SK-N-SH treated with all-trans-retinoic acid at 6 μM for 48 hours (cell line): Measurements from ENCODE around the gene SLC27A5.

Experiments
- ATAC-seq: fragments of 200-7000 bp; cut with Tn5 transposase; 3 replicates; pipeline ENCODE4 v1.9.1; 2020; ENCODE audit warnings: mild to moderate bottlenecking, moderate library complexity
- CSDC2 ChIP-seq: fragments of 250-450 bp; sonication (Bioruptor Pico); IDR thresholded peaks from 2 replicates; pipeline ENCODE4 v1.5.0; 2020; ENCODE audit warnings: mild to moderate bottlenecking, moderate library complexity
- GLIS3 ChIP-seq: fragments of 250-450 bp; sonication (Bioruptor Pico); IDR thresholded peaks from 2 replicates; pipeline ENCODE4 v1.5.0; 2020; ENCODE audit warnings: mild to moderate bottlenecking, moderate library complexity
- ISL1 ChIP-seq: fragments of 250-450 bp; sonication (Bioruptor Pico); IDR thresholded peaks from 2 replicates; pipeline ENCODE4 v2.1.2; 2022; ENCODE audit warnings: mild to moderate bottlenecking, moderate library complexity
- OSR1 ChIP-seq: fragments of 250-450 bp; sonication (Bioruptor Pico); IDR thresholded peaks from 2 replicates; pipeline ENCODE4 v1.8.0; 2022; ENCODE audit warnings: moderate library complexity, mild to moderate bottlenecking, inconsistent platforms
- PPARA ChIP-seq: fragments of 250-450 bp; sonication (Bioruptor Pico); IDR thresholded peaks from 2 replicates; pipeline ENCODE4 v1.5.0; 2020; ENCODE audit warnings: mild to moderate bottlenecking, borderline replicate concordance
- RARB ChIP-seq: fragments of 250-450 bp; sonication (Bioruptor Pico); IDR thresholded peaks from 2 replicates; pipeline ENCODE4 v1.8.0; 2021; ENCODE audit warnings: mild to moderate bottlenecking, moderate library complexity
- SNAI2 ChIP-seq: fragments of 250-450 bp; sonication (Bioruptor Pico); IDR thresholded peaks from 2 replicates; pipeline ENCODE4 v1.5.0; 2020; ENCODE audit warnings: mild to moderate bottlenecking, moderate library complexity
- ZC3H10 ChIP-seq: fragments of 250-450 bp; sonication (Bioruptor Pico); IDR thresholded peaks from 2 replicates; pipeline ENCODE4 v1.5.1; 2021; ENCODE audit warnings: mild to moderate bottlenecking, moderate library complexity
- ZFP3 ChIP-seq: fragments of 250-450 bp; sonication (Bioruptor Pico); IDR thresholded peaks from 2 replicates; pipeline ENCODE4 v1.5.0; 2020; ENCODE audit warnings: mild to moderate bottlenecking, moderate library complexity
- ZNF565 ChIP-seq: fragments of 450-650 bp; formaldehyde crosslinking; conservative IDR thresholded peaks from 2 replicates; pipeline ENCODE4 v1.5.0; 2020; ENCODE audit warnings: low read depth, mild to moderate bottlenecking, moderate library complexity
- ZNF70 ChIP-seq: fragments of 450-650 bp; formaldehyde crosslinking; IDR thresholded peaks from 2 replicates; pipeline ENCODE4 v1.5.0; 2020; ENCODE audit warnings: mild to moderate bottlenecking, moderate library complexity
- ZNF8 ChIP-seq: fragments of 450-650 bp; formaldehyde crosslinking; IDR thresholded peaks from 2 replicates; pipeline ENCODE4 v1.5.0; 2020; ENCODE audit warnings: mild to moderate bottlenecking, moderate library complexity
- TF ChIP-seq, protein P1 (sequence below): fragments of 250-450 bp; sonication (Bioruptor Pico); IDR thresholded peaks from 2 replicates; pipeline ENCODE4 v1.5.1; 2020; ENCODE audit warnings: low read depth, mild to moderate bottlenecking, moderate library complexity
- TF ChIP-seq, protein P2 (sequence below): fragments of 250-450 bp; sonication (Bioruptor Pico); IDR thresholded peaks from 2 replicates; pipeline ENCODE4 v1.5.0; 2020; ENCODE audit warnings: mild to moderate bottlenecking, moderate library complexity
- TF ChIP-seq, protein P3 (sequence below): fragments of 250-450 bp; sonication (Bioruptor Pico); IDR thresholded peaks from 2 replicates; pipeline ENCODE4 v1.8.0; 2020; ENCODE audit warnings: mild to moderate bottlenecking, moderate library complexity, borderline replicate concordance
- TF ChIP-seq, protein P4 (sequence below): fragments of 250-450 bp; sonication (Bioruptor Pico); IDR thresholded peaks from 2 replicates; pipeline ENCODE4 v1.8.0; 2021; ENCODE audit warnings: low read depth, mild to moderate bottlenecking, moderate library complexity, borderline replicate concordance
- TF ChIP-seq, protein P5 (sequence below): fragments of 250-450 bp; sonication (Bioruptor Pico); IDR thresholded peaks from 2 replicates; pipeline ENCODE4 v1.5.1; 2021; ENCODE audit warnings: mild to moderate bottlenecking, moderate library complexity

Gene SLC27A5

DNA sequence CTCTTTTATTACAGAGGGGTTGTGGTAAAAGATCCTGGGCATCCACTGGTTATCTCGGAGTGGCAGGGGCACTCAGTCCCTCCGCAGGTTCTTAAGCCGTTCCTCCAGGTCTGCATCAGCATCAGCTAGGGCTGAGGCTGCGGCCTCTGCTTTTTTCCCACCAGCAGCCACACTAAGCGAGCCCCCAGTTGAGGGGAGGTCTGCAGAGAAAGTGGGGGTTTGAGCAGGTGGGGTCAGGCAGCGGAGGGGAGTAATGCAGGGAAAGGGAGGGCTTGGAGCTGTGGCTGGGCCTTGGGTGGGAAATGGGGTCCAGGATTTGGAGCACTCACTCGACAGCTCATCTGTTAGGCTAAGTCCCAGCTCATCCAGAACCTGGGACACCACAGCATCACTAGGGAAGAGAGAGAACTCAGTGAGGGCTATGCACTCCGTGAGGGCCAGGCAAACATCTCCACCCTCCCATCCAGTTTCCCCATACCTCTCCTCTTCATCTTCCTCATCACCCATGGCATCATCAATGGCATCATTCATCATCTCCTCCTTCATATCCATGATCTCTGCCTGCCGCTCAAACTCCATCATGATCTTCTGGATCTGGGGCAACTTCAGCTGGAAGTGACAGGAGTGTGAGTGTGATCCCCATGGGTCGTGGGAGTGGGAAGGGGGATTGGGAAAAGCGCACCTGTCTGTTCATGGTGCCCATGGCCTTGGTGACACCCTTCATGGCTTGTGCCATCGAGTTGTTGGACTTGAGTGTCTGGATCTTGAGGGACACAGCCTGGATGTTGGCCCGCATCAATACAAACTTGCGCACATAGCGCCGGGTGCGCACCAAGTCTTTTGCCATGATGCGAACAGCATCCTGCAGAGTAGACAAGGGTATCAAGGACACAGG, 40.0 kb upstream of the SLC27A5 start:
- ATAC-seq = no peak
- no peak for TF ChIP-seq ZNF565 (CRISPR knock-in tag)
- TF ChIP-seq RARB (CRISPR knock-in tag) = no peak
- TF ChIP-seq, protein P1, sequence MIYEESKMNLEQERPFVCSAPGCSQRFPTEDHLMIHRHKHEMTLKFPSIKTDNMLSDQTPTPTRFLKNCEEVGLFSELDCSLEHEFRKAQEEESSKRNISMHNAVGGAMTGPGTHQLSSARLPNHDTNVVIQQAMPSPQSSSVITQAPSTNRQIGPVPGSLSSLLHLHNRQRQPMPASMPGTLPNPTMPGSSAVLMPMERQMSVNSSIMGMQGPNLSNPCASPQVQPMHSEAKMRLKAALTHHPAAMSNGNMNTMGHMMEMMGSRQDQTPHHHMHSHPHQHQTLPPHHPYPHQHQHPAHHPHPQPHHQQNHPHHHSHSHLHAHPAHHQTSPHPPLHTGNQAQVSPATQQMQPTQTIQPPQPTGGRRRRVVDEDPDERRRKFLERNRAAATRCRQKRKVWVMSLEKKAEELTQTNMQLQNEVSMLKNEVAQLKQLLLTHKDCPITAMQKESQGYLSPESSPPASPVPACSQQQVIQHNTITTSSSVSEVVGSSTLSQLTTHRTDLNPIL (CRISPR knock-in tag) = no peak
- no peak for TF ChIP-seq ZC3H10 (CRISPR knock-in tag)
- no peak for TF ChIP-seq CSDC2
- TF ChIP-seq, protein P2, sequence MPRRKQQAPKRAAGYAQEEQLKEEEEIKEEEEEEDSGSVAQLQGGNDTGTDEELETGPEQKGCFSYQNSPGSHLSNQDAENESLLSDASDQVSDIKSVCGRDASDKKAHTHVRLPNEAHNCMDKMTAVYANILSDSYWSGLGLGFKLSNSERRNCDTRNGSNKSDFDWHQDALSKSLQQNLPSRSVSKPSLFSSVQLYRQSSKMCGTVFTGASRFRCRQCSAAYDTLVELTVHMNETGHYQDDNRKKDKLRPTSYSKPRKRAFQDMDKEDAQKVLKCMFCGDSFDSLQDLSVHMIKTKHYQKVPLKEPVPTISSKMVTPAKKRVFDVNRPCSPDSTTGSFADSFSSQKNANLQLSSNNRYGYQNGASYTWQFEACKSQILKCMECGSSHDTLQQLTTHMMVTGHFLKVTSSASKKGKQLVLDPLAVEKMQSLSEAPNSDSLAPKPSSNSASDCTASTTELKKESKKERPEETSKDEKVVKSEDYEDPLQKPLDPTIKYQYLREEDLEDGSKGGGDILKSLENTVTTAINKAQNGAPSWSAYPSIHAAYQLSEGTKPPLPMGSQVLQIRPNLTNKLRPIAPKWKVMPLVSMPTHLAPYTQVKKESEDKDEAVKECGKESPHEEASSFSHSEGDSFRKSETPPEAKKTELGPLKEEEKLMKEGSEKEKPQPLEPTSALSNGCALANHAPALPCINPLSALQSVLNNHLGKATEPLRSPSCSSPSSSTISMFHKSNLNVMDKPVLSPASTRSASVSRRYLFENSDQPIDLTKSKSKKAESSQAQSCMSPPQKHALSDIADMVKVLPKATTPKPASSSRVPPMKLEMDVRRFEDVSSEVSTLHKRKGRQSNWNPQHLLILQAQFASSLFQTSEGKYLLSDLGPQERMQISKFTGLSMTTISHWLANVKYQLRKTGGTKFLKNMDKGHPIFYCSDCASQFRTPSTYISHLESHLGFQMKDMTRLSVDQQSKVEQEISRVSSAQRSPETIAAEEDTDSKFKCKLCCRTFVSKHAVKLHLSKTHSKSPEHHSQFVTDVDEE (CRISPR knock-in tag) = no peak
- TF ChIP-seq ISL1 (CRISPR knock-in tag) = no peak
- no peak for TF ChIP-seq ZNF70 (CRISPR knock-in tag)
- TF ChIP-seq GLIS3 (CRISPR knock-in tag) = no peak
- TF ChIP-seq, protein P3, sequence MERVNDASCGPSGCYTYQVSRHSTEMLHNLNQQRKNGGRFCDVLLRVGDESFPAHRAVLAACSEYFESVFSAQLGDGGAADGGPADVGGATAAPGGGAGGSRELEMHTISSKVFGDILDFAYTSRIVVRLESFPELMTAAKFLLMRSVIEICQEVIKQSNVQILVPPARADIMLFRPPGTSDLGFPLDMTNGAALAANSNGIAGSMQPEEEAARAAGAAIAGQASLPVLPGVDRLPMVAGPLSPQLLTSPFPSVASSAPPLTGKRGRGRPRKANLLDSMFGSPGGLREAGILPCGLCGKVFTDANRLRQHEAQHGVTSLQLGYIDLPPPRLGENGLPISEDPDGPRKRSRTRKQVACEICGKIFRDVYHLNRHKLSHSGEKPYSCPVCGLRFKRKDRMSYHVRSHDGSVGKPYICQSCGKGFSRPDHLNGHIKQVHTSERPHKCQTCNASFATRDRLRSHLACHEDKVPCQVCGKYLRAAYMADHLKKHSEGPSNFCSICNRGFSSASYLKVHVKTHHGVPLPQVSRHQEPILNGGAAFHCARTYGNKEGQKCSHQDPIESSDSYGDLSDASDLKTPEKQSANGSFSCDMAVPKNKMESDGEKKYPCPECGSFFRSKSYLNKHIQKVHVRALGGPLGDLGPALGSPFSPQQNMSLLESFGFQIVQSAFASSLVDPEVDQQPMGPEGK (CRISPR knock-in tag) = no peak
- no peak for TF ChIP-seq SNAI2
- TF ChIP-seq ZFP3 (CRISPR knock-in tag) = no peak

DNA sequence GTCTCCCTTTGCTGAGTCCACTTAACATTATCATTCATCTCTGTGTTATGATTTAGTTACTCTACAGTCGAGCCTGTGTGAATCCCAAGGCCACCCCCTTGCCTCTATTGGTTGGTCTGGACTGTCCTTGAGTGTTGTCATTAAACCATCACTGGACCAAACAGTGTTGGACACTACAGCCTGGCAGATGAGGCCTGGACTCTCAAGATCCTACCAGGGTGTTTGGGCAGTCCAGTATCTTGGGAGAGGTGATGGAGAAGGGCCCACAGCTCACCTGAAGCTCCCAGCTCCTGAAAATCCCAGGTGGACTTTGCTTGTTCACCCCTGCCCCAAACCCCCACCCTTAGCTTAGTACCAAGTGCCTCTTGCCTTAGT, 39.3 kb upstream of the SLC27A5 start:
- no peak for ATAC-seq
- no peak for TF ChIP-seq ZNF565 (CRISPR knock-in tag)
- no peak for TF ChIP-seq ZNF70 (CRISPR knock-in tag)

DNA sequence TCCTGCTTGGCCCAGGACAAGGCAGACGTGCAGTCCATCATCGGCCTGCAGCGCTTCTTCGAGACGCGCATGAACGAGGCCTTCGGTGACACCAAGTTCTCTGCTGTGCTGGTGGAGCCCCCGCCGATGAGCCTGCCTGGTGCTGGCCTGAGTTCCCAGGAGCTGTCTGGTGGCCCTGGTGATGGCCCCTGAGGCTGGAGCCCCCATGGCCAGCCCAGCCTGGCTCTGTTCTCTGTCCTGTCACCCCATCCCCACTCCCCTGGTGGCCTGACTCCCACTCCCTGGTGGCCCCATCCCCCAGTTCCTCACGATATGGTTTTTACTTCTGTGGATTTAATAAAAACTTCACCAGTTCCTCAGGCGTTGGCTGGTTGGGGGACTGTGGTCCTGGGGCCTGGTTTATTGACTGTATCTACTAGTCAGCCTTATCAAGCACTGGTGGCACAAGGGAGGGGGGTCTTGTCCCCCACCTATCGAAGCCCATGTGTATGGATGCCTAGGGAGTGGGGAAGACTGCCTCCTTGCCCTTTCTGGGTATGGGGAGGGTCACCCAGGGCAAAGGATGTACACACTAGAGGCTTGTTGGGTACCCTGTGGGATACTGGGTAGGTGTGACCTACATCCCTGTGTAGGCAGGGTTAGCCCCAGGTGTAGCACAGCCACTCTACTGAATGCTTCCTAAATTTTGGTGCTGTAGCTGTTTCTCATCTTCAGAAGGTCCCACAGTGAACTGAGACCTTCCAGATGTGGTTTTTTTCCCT, 38.8 kb upstream of the SLC27A5 start:
- no peak for TF ChIP-seq OSR1
- TF ChIP-seq, protein P4, sequence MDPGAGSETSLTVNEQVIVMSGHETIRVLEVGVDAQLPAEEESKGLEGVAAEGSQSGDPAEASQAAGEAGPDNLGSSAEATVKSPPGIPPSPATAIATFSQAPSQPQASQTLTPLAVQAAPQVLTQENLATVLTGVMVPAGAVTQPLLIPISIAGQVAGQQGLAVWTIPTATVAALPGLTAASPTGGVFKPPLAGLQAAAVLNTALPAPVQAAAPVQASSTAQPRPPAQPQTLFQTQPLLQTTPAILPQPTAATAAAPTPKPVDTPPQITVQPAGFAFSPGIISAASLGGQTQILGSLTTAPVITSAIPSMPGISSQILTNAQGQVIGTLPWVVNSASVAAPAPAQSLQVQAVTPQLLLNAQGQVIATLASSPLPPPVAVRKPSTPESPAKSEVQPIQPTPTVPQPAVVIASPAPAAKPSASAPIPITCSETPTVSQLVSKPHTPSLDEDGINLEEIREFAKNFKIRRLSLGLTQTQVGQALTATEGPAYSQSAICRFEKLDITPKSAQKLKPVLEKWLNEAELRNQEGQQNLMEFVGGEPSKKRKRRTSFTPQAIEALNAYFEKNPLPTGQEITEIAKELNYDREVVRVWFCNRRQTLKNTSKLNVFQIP (CRISPR knock-in tag) = no peak
- no peak for TF ChIP-seq ZNF8 (CRISPR knock-in tag)
- TF ChIP-seq, protein P5, sequence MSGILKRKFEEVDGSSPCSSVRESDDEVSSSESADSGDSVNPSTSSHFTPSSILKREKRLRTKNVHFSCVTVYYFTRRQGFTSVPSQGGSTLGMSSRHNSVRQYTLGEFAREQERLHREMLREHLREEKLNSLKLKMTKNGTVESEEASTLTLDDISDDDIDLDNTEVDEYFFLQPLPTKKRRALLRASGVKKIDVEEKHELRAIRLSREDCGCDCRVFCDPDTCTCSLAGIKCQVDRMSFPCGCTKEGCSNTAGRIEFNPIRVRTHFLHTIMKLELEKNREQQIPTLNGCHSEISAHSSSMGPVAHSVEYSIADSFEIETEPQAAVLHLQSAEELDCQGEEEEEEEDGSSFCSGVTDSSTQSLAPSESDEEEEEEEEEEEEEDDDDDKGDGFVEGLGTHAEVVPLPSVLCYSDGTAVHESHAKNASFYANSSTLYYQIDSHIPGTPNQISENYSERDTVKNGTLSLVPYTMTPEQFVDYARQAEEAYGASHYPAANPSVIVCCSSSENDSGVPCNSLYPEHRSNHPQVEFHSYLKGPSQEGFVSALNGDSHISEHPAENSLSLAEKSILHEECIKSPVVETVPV (CRISPR knock-in tag) = no peak
- TF ChIP-seq ZNF70 (CRISPR knock-in tag) = no peak
- TF ChIP-seq, protein P3 (CRISPR knock-in tag) = no peak
- TF ChIP-seq, protein P1 (CRISPR knock-in tag) = no peak
- TF ChIP-seq PPARA (CRISPR knock-in tag) = no peak
- TF ChIP-seq, protein P2 (CRISPR knock-in tag) = no peak
- no peak for TF ChIP-seq RARB (CRISPR knock-in tag)
- TF ChIP-seq, all 23 proteins: peak for 0
- no peak for ATAC-seq
